Vein endothelial cell (primary cell): ENCODE results near the gene RNMT. TPM values are rescaled to one million over a fixed set of nuclear protein-coding genes. Genes with fewer than 3 reads are reported as not detected.

ENCODE experiments used
- small RNA-seq: library from RNA; depleted of rRNA; stranded (forward); fragments of <200 nt; gene quantifications from one replicate; pipeline ENCODE3, GENCODE V24; 2012
- total RNA-seq: library from RNA; depleted of rRNA; stranded (reverse); fragments of >200 nt; gene quantifications from 2 replicates; pipeline ENCODE4 v1.2.3, GENCODE V29; 2012

The RNMT gene
- total RNA-seq, result 23.5 and 29.0 TPM in 2 replicates

DNA sequence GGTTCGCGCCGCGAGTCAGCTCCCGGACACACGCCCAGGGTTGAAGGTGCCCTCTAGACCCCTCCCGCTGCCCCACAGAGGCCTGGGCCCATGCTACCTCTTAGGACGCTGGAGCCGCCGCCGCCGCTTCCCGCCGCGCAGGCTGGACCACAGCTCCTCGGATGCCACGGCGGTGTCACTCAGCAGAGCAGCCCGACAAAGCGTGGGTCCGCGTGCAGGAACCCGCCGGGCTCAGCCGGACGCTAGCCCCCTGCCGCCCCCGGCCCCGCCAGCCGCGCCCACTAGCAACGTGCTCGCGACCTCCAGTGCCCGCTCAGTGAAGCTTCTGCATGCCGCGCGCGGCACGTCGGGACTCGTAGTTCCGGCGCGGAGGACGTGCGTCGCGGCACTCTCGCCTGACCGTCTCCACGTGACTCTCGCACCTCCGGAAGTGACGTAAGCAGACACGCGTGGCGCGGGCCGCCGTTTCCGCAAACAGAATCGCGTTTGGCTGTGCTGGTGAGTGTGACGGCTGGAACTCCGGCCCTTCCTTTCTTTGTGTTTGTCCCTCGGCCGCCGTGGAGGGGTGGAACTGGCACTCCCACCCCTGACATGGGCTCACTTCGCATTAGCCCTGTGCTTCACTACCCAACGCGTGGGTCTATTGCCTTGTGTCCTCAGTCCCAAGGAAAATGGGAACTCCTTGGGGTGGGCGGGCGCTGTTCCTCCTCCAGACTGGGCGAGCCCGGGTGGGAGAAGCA, at the start of gene RNMT, which contains the start of gene FAM210A:
Gene RNMT, plus strand, starts transcription at position 442 of the 740 bp plus-strand sequence. CDS start 4,845 bp downstream, outside the sequence.
Gene FAM210A, minus strand, starts transcription at position 327 of the 740 bp plus-strand sequence. CDS start 44,481 bp downstream, outside the sequence.

Small RNA genes within 50 kb of the gene (small RNA-seq; reads per million reads assigned to genes)
- gene AP001525.1 (not detected), gene RN7SL362P (not detected)

Other genes starting within 250 kb of the RNMT start
- 23.5 and 27.1 TPM in 2 replicates for gene FAM210A, start 115 bp upstream of the RNMT start, total RNA-seq
- not detected in 2 replicates for gene MC5R, start 97.5 kb downstream of the RNMT start, total RNA-seq
- gene MC2R, start 188.9 kb downstream of the RNMT start, total RNA-seq, result not detected in 2 replicates